IPS-NIHi7 (cell line): ENCODE data around the gene GABARAPL1.

Experiments
- DNase-seq: peaks from one replicate; pipeline ENCODE4 v3.0.0; 2012; ENCODE audit warnings: mixed read lengths; ENCODE audit errors: extremely low spot score

Gene GABARAPL1

GRCh38 chr12:10234562-10234961 is 21.9 kb downstream of the GABARAPL1 start:
- DNase-seq: no peak

GRCh38 chr12:10235761-10236631 is 23.3 kb downstream of the GABARAPL1 start:
- DNase-seq: peak; percentile 65

- DNase-seq: no peak
These were observed 24.0 kb downstream of the GABARAPL1 start for GRCh38 chr12:10236720-10237119.

GRCh38 chr12:10238526-10238925 is 25.8 kb downstream of the GABARAPL1 start:
- no peak for DNase-seq

- no peak for DNase-seq
These were observed 28.6 kb downstream of the GABARAPL1 start for GRCh38 chr12:10241290-10241689.

- no peak for DNase-seq
These were observed 29.1 kb downstream of the GABARAPL1 start for GRCh38 chr12:10241727-10242126.

- no peak for DNase-seq
These were observed 29.9 kb downstream of the GABARAPL1 start for GRCh38 chr12:10242539-10242938.

- no peak for DNase-seq
These were observed 31.3 kb downstream of the GABARAPL1 start for GRCh38 chr12:10243818-10244520.

GRCh38 chr12:10247436-10248058 is 34.9 kb downstream of the GABARAPL1 start:
- no peak for DNase-seq

GRCh38 chr12:10249690-10250455 is 37.2 kb downstream of the GABARAPL1 start:
- no peak for DNase-seq

- no peak for DNase-seq
These were observed 39.0 kb downstream of the GABARAPL1 start for GRCh38 chr12:10251669-10252068.

GRCh38 chr12:10252201-10252600 is 39.5 kb downstream of the GABARAPL1 start:
- no peak for DNase-seq

GRCh38 chr12:10256064-10256463 is 43.4 kb downstream of the GABARAPL1 start:
- DNase-seq: no peak

- DNase-seq: no peak
These were observed 48.2 kb downstream of the GABARAPL1 start for GRCh38 chr12:10260927-10261326.

- DNase-seq: no peak
These were observed 55.4 kb downstream of the GABARAPL1 start for GRCh38 chr12:10268037-10268436.

GRCh38 chr12:10272467-10272866 is 59.8 kb downstream of the GABARAPL1 start:
- no peak for DNase-seq
